ENCODE measurements around the gene STPG2. TPM values are rescaled to one million over a fixed set of nuclear protein-coding genes. Genes with fewer than 3 reads are reported as not detected.

Gene STPG2
- total and polyA plus RNA-seq, 2 donors (not counting 3 experiments of a cell fraction or from before 2014, with no cell fraction given), result not detected

DNA sequence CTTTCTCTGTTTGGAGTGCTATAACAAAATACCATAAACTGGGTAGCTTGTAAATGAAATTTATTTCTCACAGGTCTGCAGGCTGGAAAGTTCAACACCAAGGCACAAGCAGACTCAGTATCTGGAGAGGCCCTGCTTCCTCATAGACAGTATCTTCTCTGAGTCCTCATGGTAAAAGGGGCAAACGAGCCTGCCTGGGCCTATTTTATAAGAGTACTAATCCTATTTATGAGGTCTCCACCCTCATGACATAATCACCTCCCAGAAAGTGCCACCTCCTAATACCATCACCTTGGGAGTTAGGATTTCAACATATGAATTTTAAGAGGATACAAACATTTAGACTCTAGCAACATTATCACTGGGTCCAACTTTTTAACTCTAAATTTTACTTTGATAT is 200.3 kb downstream of the STPG2 start:
- ChIA-PET CTCF (interaction anchor here (1.4 kb wide), 1 partner anchor 14 kb away, joined by 3 read pairs; no protein-coding TSS in a partner anchor), POLR2A (no interaction called here)
- dilution Hi-C loops (cut with MboI; ENCODE audit: extremely low pct_ligation_motif_present, low sequenced_read_pairs), result no loop called here
- intact Hi-C loops (cut with micrococcal nuclease), result no loop called here
- H3K9ac ChIP-seq (replicated peaks; ENCODE audit: extremely low read depth, insufficient read depth, low read length), result no peak overlapping the region
- H3K9me3 ChIP-seq (replicated peaks; ENCODE audit: control insufficient read depth, insufficient read depth, low read length), result no peaks in the 10 kb centered on the region
- H3K27me3 ChIP-seq (ENCODE audit: control insufficient read depth in 2 of 2, insufficient read depth in 2 of 2, low read length in 2 of 2), result no peaks in the 10 kb centered on the region
- H3K4me1 ChIP-seq (ENCODE audit: control insufficient read depth, extremely low read depth, insufficient read depth, low read length), result no peaks in the 10 kb centered on the region
- no peaks in the 10 kb centered on the region for H3K9me1 ChIP-seq (replicated peaks; ENCODE audit: control insufficient read depth, extremely low read depth, insufficient read depth, low read length)
- no peaks in the 10 kb centered on the region for H3K36me3 ChIP-seq (ENCODE audit: control insufficient read depth in 2 of 2, extremely low read depth in 1 of 2, insufficient read depth in 2 of 2, low read length in 2 of 2)
- no peak overlapping the region for H3K27ac ChIP-seq (ENCODE audit: insufficient read depth, low read depth, low read length)
- no peak overlapping the region for H2AFZ ChIP-seq (ENCODE audit: low read depth, low read length)
- no TSS peak for BruUV-seq (replicated peaks)
- TF ChIP-seq MAX (IDR thresholded peaks at IDR 0.05; ENCODE audit: insufficient read depth, insufficient read length) (no peak), FOS (IDR thresholded peaks at IDR 0.05; ENCODE audit: borderline replicate concordance, insufficient read depth, low read length) (no peak), MYC (IDR thresholded peaks at IDR 0.05; ENCODE audit: low read depth, low read length) (no peak), CTCF (IDR thresholded peaks at IDR 0.05; ENCODE audit: extremely low read depth in 1 of 2, insufficient read depth in 1 of 2, low read depth in 1 of 2, low read length in 2 of 2) (no peak), POLR2A (IDR thresholded peaks at IDR 0.05; ENCODE audit: low read depth, low read length) (no peak), POLR2AphosphoS5 (IDR thresholded peaks at IDR 0.05; ENCODE audit: insufficient read depth, low read depth, low read length) (no peak), GATA2 (IDR thresholded peaks at IDR 0.05; ENCODE audit: insufficient read depth, insufficient read length, low read depth, low read length) (no peak), JUN (IDR thresholded peaks at IDR 0.05; ENCODE audit: borderline replicate concordance, insufficient read depth, insufficient read length, low read depth) (no peak), EZH2 (IDR thresholded peaks at IDR 0.05; ENCODE audit: borderline replicate concordance, low read depth, low read length, severe bottlenecking) (no peak)
- H3K4me2 ChIP-seq (ENCODE audit: insufficient read depth, low read length), result no peak overlapping the region
- H3K79me2 ChIP-seq (ENCODE audit: control insufficient read depth, insufficient read depth, low read length), result no peaks in the 10 kb centered on the region
- FAIRE-seq (no peak), DNase-seq (ENCODE audit: low read depth, low spot score) (no peak)
- no peaks in the 10 kb centered on the region for H4K20me1 ChIP-seq (replicated peaks; ENCODE audit: control insufficient read depth, extremely low read depth, insufficient read depth, low read length)
- H3K4me3 ChIP-seq (replicated peaks in 1 of 3; ENCODE audit: insufficient read depth in 1 of 3, low read depth in 1 of 3, low read length in 3 of 3), result no peak overlapping the region

Measured in endothelial cell of umbilical vein (primary cell).